Esophagus muscularis mucosa (tissue), 4 donors: ENCODE data around the gene ZNF219. TPM values are rescaled to one million over a fixed set of nuclear protein-coding genes. Genes with fewer than 3 reads are reported as not detected.

Experiments used
- DNase-seq: peaks from one replicate; pipeline ENCODE4 v3.0.0-alpha.2; 2017; ENCODE audit errors: extremely low spot score
- H3K27ac ChIP-seq, 4 donors: fragments of 200-600 bp; sonication (generic); replicated peaks in 1 of 4; 1 replicate in 3 of 4; 2 replicates in 1 of 4; pipeline ENCODE4 v1.5.1; 2016 to 2019; ENCODE audit warnings: mild to moderate bottlenecking in 1 of 4
- H3K27me3 ChIP-seq, 4 donors: fragments of 200-600 bp; sonication (generic); one replicate each; pipeline versions ENCODE4 v1.5.1 to v1.6.0; 2016 to 2019
- H3K36me3 ChIP-seq, 4 donors: fragments of 200-600 bp; sonication (generic); one replicate each; pipeline ENCODE4 v1.5.1; 2016 to 2019
- H3K4me1 ChIP-seq, 4 donors: fragments of 200-600 bp; sonication (generic); one replicate each; pipeline ENCODE4 v1.5.1; 2016 to 2019
- H3K4me3 ChIP-seq, 4 donors: fragments of 200-600 bp; sonication (generic); 1 replicate in 2 of 4; 2 replicates in 2 of 4; pipeline ENCODE4 v1.5.1; 2016 to 2019; ENCODE audit warnings: mild to moderate bottlenecking in 4 of 4, moderate library complexity in 1 of 4
- H3K9me3 ChIP-seq, 4 donors: fragments of 200-600 bp; sonication (generic); 1 replicate in 3 of 4; 2 replicates in 1 of 4; pipeline ENCODE4 v1.5.1; 2016 to 2019
- CTCF ChIP-seq, 3 experiments: fragments of 200-600 bp in 2 of 3; fragments of 450-650 bp in 1 of 3; sonication (generic) in 2 of 3; IDR thresholded peaks; one replicate each; pipeline ENCODE4 v1.5.1; 2017 to 2019; ENCODE audit warnings: antibody characterized with exemption in 3 of 3, mild to moderate bottlenecking in 2 of 3, moderate library complexity in 1 of 3
- EP300 ChIP-seq: sonication (generic); formaldehyde crosslinking; IDR thresholded peaks from one replicate; pipeline ENCODE4 v1.6.1; 2017; ENCODE audit warnings: antibody characterized with exemption
- POLR2A ChIP-seq: fragments of 450-650 bp; IDR thresholded peaks from one replicate; pipeline ENCODE4 v1.6.1; 2017; ENCODE audit warnings: antibody characterized with exemption, moderate library complexity, mild to moderate bottlenecking, low read depth
- POLR2AphosphoS5 ChIP-seq, 2 donors: sonication (generic); formaldehyde crosslinking; IDR thresholded peaks; one replicate each; pipeline ENCODE4 v1.6.1; 2017; ENCODE audit warnings: antibody characterized with exemption in 2 of 2
- WGBS: methylation state at CpG from one replicate; pipeline ENCODE4 v1.1.5; 2018; 5-methylcytosine and 5-hydroxymethylcytosine counted together
- intact Hi-C: fragments of 100-400 bp; cut with DNase I; formaldehyde crosslinking; loops from one replicate; pipeline ENCODE4 v1.15.1; 2023
- total RNA-seq, 4 donors: library from RNA; depleted of rRNA; stranded (reverse); fragments of >200 nt; gene quantifications; one replicate each; pipeline versions ENCODE4 v1.1.0 to v1.2.1, GENCODE V29; 2016

The ZNF219 gene
- total RNA-seq, 4 donors from 2014 or later = 64.4 to 116 (median 94.3) TPM

DNA sequence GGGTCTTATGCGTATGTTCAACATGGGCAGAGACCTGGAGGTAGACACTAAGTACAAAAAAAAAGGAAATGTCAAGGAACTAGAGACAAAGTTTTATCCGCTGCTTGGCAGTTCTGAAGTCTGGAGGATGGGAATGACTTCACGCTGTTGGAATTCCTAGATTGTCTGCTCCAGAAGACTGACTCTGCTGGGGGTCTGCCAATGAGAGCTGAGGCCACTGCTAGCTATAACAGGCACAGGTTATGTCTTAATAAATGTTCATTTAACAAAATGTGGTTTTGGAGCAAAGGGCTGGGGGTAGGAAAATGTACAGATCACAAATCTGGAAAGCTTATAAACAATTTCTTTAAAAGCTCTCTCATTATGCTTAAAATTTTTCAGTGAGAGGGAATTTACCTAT lies 35.0 kb downstream of the ZNF219 start:
- Histone ChIP-seq H3K9me3 (no peaks in the 10 kb centered on the region), H3K4me3 (no peak overlapping the region), H3K27me3 (no peaks in the 10 kb centered on the region), H3K27ac (no peak overlapping the region), H3K4me1 (peaks cover 5 to 14% (median 11%) of the 10 kb centered on the region in 4 donors), H3K36me3 (no peaks in the 10 kb centered on the region)
- 39% methylated on average over 3 of the region's 3 CpGs for WGBS
- no peak for DNase-seq
- intact Hi-C loops = no loop called here
- TF ChIP-seq CTCF (IDR thresholded peaks at IDR 0.05) = no peak
- TF ChIP-seq POLR2A = no peak
- TF ChIP-seq EP300 = no peak
- TF ChIP-seq POLR2AphosphoS5 (IDR thresholded peaks at IDR 0.05) = no peak

DNA sequence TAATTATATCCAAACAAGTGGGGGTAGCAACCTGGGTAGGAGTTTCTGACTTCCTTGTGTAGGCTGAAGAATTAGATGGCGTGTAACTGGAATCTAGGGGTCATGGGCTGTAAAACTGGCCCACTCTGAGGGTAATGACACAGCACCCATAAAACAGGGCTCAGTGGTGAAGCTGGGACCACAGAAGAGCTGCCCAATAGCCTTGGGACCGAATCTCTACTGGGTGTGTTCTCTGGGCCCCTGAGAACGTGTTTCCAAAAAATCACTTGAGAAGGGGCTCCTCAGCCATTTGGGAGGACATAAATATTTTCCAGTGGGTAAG lies 37.1 kb downstream of the ZNF219 start:
- DNase-seq = no peak

GRCh38 chr14:21060614-21061346 lies 37.7 kb downstream of the ZNF219 start:
- Histone ChIP-seq H3K4me1 (peaks cover 4 to 11% (median 9%) of the 10 kb centered on the region in 4 donors), H3K9me3 (no peaks in the 10 kb centered on the region), H3K27me3 (no peaks in the 10 kb centered on the region), H3K36me3 (no peaks in the 10 kb centered on the region), H3K27ac (no peak overlapping the region), H3K4me3 (no peak overlapping the region)
- WGBS = 83% methylated on average over 13 of the region's 13 CpGs
- no peak for DNase-seq
- intact Hi-C loops = no loop called here
- TF ChIP-seq POLR2AphosphoS5 (IDR thresholded peaks at IDR 0.05) (no peak), CTCF (IDR thresholded peaks at IDR 0.05) (no peak), POLR2A (no peak), EP300 (no peak)

More for the DNA sequence above, 37.1 kb downstream of the ZNF219 start:
- 90% methylated on average over 3 of the region's 3 CpGs for WGBS
- H3K4me3 ChIP-seq = no peak overlapping the region
- H3K36me3 ChIP-seq = no peaks in the 10 kb centered on the region
- H3K27me3 ChIP-seq = no peaks in the 10 kb centered on the region
- H3K9me3 ChIP-seq = no peaks in the 10 kb centered on the region
- no peak overlapping the region for H3K27ac ChIP-seq
- TF ChIP-seq CTCF (IDR thresholded peaks at IDR 0.05) (no peak), EP300 (no peak), POLR2A (no peak), POLR2AphosphoS5 (IDR thresholded peaks at IDR 0.05) (no peak)
- peaks cover 4 to 11% (median 9%) of the 10 kb centered on the region in 4 donors for H3K4me1 ChIP-seq
- intact Hi-C loops = no loop called here

DNA sequence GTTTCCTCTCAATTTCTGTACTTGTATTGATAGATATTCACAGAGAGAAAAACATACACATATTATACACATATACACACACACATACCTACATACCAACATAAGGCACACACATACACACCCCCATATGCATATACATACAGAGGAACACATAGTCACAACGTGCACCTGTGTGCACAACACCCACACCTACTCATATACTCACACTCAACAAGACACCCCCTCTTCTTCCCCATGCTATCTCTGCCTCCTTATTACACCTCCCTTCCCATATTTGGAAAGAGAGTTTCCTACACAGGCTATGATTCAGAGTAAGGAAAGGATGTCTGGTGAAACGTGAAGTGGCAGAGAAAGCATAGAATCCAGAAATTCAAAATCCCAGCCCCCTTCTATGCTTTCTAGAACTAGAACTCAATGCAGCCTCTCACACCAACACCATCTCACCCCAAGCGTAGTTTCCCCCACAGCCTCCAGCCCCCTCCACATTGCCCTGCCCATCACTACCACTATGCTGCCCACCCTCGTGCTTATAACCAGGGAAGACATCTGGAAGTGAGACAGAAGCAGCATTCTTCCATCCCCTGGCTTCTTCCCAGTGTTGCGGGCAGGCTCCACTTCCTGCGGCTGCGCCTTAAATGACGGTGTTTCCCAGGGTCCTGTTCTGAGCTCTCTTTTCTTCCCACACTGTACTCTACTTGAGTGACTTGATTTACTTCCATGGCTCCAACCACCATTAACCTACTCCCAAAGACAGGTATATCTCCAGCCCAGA lies 38.4 kb downstream of the ZNF219 start:
- WGBS = 69% methylated on average over 8 of the region's 8 CpGs
- TF ChIP-seq CTCF (IDR thresholded peaks at IDR 0.05) = no peak
- TF ChIP-seq POLR2AphosphoS5 (IDR thresholded peaks at IDR 0.05) = no peak
- no peak for TF ChIP-seq POLR2A
- no peaks in the 10 kb centered on the region for H3K36me3 ChIP-seq
- intact Hi-C loops = no loop called here
- H3K27ac ChIP-seq = no peak overlapping the region
- no peak overlapping the region for H3K4me3 ChIP-seq
- H3K9me3 ChIP-seq = no peaks in the 10 kb centered on the region
- no peaks in the 10 kb centered on the region for H3K27me3 ChIP-seq
- no peak for DNase-seq
- H3K4me1 ChIP-seq = peaks cover 4 to 11% (median 9%) of the 10 kb centered on the region in 4 donors
